Measurements from ENCODE around the gene NUAK2. TPM values are rescaled to one million over a fixed set of nuclear protein-coding genes. Genes with fewer than 3 reads are reported as not detected.

The NUAK2 gene
- total RNA-seq, 1 experiment from 2014 or later = 25.7 TPM

DNA sequence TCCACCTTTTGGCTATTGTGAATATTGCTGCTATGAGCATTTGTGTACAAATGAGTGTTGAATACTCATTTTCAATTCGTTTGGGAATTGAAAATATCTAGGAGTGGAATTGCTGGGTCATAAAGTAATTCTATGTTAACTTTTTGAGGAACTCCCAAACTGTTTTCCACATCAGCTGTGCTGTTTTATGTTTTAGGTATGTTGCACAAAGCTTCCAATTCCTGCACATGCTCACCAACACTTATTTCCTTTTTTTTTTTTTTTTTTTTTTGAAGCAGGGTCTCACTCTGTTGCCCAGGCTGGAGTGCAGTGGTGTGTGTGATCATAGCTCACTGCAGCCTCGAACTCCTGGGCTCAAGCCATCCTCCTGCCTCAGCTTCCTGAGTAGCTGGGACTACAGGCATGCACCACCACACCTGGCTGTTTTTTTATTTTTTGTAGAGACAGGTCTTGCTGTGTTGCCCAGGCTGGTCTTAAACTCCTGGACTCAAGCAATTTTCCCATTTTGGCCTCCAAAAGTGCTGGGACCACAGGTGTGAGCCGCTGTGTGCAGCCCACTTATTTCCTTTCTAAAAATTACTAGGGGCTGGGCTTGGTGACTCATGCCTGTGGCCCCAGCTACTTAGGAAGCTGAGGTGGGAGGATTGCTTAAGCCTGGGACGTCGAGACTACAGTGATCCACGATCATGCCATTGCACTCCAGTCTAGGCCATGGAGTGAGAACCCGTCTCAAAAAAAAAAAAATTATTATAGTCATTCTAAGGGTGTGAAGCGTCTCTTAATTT lies 60.4 kb downstream of the NUAK2 start:
- Mint-ChIP-seq H3K9me3 (ENCODE audit: unreplicated experiment) (no peaks in the 10 kb centered on the region), H3K4me3 (ENCODE audit: unreplicated experiment) (no peak overlapping the region), H3K27me3 (ENCODE audit: insufficient read depth, unreplicated experiment) (no peaks in the 10 kb centered on the region), H3K27ac (ENCODE audit: unreplicated experiment) (no peak overlapping the region), H3K4me1 (ENCODE audit: low read depth, unreplicated experiment) (no peaks in the 10 kb centered on the region), H3K36me3 (ENCODE audit: insufficient read depth, unreplicated experiment) (no peaks in the 10 kb centered on the region)
- H3K9me3 ChIP-seq = no peaks in the 10 kb centered on the region
- no TSS peak for BruUV-seq (replicated peaks)
- no peak overlapping the region for H3K4me3 ChIP-seq (ENCODE audit: low read depth, low read length)
- DNase-seq = no peak
- ChIA-PET POLR2A (interaction anchor here (0.7 kb wide), 1 partner anchor 15 kb away, joined by 5 read pairs; no protein-coding TSS in a partner anchor), CTCF (interaction anchor here (1.0 to 1.8 kb wide), 3 partner anchors 12 to 64 kb away, joined by 3 to 5 read pairs (median 5); no protein-coding TSS in a partner anchor)
- TF ChIP-seq, protein P1, sequence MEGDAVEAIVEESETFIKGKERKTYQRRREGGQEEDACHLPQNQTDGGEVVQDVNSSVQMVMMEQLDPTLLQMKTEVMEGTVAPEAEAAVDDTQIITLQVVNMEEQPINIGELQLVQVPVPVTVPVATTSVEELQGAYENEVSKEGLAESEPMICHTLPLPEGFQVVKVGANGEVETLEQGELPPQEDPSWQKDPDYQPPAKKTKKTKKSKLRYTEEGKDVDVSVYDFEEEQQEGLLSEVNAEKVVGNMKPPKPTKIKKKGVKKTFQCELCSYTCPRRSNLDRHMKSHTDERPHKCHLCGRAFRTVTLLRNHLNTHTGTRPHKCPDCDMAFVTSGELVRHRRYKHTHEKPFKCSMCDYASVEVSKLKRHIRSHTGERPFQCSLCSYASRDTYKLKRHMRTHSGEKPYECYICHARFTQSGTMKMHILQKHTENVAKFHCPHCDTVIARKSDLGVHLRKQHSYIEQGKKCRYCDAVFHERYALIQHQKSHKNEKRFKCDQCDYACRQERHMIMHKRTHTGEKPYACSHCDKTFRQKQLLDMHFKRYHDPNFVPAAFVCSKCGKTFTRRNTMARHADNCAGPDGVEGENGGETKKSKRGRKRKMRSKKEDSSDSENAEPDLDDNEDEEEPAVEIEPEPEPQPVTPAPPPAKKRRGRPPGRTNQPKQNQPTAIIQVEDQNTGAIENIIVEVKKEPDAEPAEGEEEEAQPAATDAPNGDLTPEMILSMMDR (IDR thresholded peaks at IDR 0.05; ENCODE audit: insufficient read depth in 1 of 2, low read depth in 1 of 2, low read length in 1 of 2, severe bottlenecking in 1 of 2, unreplicated experiment in 1 of 2) = no peak
- H3K4me1 ChIP-seq = no peaks in the 10 kb centered on the region
- no peaks in the 10 kb centered on the region for H3K36me3 ChIP-seq (ENCODE audit: control insufficient read depth, insufficient read depth, low read length)
- no peaks in the 10 kb centered on the region for H3K27me3 ChIP-seq (replicated peaks; ENCODE audit: control insufficient read depth, insufficient read depth, low read length)
- intact Hi-C loops (cut with micrococcal nuclease; ENCODE audit: unreplicated experiment) = no loop called here

DNA sequence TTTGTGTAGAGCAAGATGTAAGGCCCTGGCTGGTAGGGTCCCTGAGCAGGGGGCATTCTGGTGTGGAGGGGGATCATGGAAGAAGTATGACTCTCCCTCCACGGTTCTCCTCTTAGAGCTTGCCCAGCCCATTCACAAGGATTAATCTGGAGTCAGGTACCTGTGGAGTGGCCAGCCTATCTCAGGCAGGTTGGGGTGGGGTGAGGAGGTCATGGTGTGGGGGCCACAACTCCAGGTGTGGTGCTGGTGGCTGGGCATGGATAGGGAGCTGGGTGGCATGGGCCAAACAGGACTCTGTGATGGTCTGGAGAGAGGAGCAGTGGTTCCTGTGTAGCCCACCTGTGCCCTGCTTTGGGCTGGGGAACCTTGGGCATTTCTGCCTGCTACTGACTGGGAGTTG lies 61.5 kb downstream of the NUAK2 start:
- no peaks in the 10 kb centered on the region for H3K27me3 Mint-ChIP-seq (ENCODE audit: insufficient read depth, unreplicated experiment)
- no peaks in the 10 kb centered on the region for H3K4me1 Mint-ChIP-seq (ENCODE audit: low read depth, unreplicated experiment)
- Histone ChIP-seq H3K36me3 (ENCODE audit: control insufficient read depth, insufficient read depth, low read length) (no peaks in the 10 kb centered on the region), H3K4me3 (ENCODE audit: low read depth, low read length) (no peak overlapping the region), H3K9me3 (no peaks in the 10 kb centered on the region), H3K27me3 (replicated peaks; ENCODE audit: control insufficient read depth, insufficient read depth, low read length) (no peaks in the 10 kb centered on the region), H3K4me1 (no peaks in the 10 kb centered on the region)
- TF ChIP-seq, protein P1 (IDR thresholded peaks at IDR 0.05; ENCODE audit: insufficient read depth in 1 of 2, low read depth in 1 of 2, low read length in 1 of 2, severe bottlenecking in 1 of 2, unreplicated experiment in 1 of 2) = no peak
- H3K4me3 Mint-ChIP-seq (ENCODE audit: unreplicated experiment) = no peak overlapping the region
- no TSS peak for BruUV-seq (replicated peaks)
- no peaks in the 10 kb centered on the region for H3K36me3 Mint-ChIP-seq (ENCODE audit: insufficient read depth, unreplicated experiment)
- DNase-seq = no peak
- CTCF ChIA-PET = interaction anchor here (1.8 to 2.5 kb wide), 2 partner anchors 30 to 65 kb away, joined by 5 to 16 read pairs; no protein-coding TSS in a partner anchor
- POLR2A ChIA-PET = no interaction called here
- intact Hi-C loops (cut with micrococcal nuclease; ENCODE audit: unreplicated experiment) = no loop called here
- H3K9me3 Mint-ChIP-seq (ENCODE audit: unreplicated experiment) = no peaks in the 10 kb centered on the region
- no peak overlapping the region for H3K27ac Mint-ChIP-seq (ENCODE audit: unreplicated experiment)

DNA sequence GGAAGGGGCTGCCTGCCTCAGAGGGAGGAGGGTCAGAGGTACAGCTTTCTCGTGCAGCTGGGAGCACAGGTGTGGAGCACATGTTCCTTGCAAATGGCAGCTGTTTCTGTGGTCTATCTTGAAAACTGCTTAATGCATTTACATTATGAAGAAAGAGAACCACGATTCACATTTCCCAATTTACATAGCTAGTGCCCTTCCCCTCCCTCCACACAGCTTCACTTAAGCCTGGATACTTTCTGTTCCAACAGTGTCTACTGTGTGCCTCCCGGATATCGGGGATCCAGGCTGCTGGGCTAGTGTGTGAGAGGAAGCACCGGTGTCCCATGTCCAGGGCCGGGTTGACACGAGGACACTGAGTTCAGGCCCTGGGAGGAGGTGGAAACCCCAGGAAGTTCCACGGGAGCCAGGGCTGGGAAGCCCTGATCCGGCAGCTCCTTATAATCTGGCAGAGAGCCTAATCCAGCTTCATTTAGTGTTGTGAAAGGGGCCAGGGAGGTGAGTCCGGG lies 62.2 kb downstream of the NUAK2 start:
- TF ChIP-seq, protein P1 (IDR thresholded peaks at IDR 0.05; ENCODE audit: insufficient read depth in 1 of 2, low read depth in 1 of 2, low read length in 1 of 2, severe bottlenecking in 1 of 2, unreplicated experiment in 1 of 2) = no peak
- Mint-ChIP-seq H3K36me3 (ENCODE audit: insufficient read depth, unreplicated experiment) (no peaks in the 10 kb centered on the region), H3K9me3 (ENCODE audit: unreplicated experiment) (no peaks in the 10 kb centered on the region), H3K4me1 (ENCODE audit: low read depth, unreplicated experiment) (no peaks in the 10 kb centered on the region), H3K27me3 (ENCODE audit: insufficient read depth, unreplicated experiment) (no peaks in the 10 kb centered on the region), H3K27ac (ENCODE audit: unreplicated experiment) (no peak overlapping the region), H3K4me3 (ENCODE audit: unreplicated experiment) (no peak overlapping the region)
- BruUV-seq (replicated peaks) = no TSS peak
- no peak for DNase-seq
- H3K4me1 ChIP-seq = no peaks in the 10 kb centered on the region
- ChIA-PET POLR2A (no interaction called here), CTCF (interaction anchor here (0.6 to 2.5 kb wide), 2 partner anchors 30 to 1220 kb away, joined by 3 to 16 read pairs; no protein-coding TSS in a partner anchor)
- intact Hi-C loops (cut with micrococcal nuclease; ENCODE audit: unreplicated experiment) = no loop called here
- no peaks in the 10 kb centered on the region for H3K36me3 ChIP-seq (ENCODE audit: control insufficient read depth, insufficient read depth, low read length)
- no peaks in the 10 kb centered on the region for H3K27me3 ChIP-seq (replicated peaks; ENCODE audit: control insufficient read depth, insufficient read depth, low read length)
- no peaks in the 10 kb centered on the region for H3K9me3 ChIP-seq
- no peak overlapping the region for H3K4me3 ChIP-seq (ENCODE audit: low read depth, low read length)
